GOT3 (cell line): ENCODE data around the gene GRM1.

Experiments
- DNase-seq: peaks from one replicate; lab custom pipeline; 2025; ENCODE audit warnings: mixed read lengths; lab: John Stamatoyannopoulos, UW

The GRM1 gene

DNA sequence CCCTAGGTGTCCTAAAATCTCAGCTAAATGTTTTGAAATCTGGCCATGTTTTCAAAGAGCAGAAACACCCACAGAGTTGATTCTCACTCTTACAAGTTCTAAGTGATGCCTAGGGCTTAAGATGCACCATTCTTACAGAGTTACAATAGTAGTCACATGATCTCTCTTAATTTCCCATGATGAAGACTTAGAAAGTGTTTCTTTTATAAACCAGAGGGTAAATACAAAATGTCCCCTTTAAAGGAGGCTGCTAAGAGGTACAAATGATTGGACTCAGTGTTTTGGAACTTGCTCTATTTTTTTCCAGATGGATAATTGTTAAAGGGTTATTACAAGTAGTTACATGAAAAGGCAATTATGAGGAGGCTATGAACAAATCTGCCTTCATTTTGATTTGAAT lies 244.6 kb downstream of the GRM1 start:
- no peak for DNase-seq

DNA sequence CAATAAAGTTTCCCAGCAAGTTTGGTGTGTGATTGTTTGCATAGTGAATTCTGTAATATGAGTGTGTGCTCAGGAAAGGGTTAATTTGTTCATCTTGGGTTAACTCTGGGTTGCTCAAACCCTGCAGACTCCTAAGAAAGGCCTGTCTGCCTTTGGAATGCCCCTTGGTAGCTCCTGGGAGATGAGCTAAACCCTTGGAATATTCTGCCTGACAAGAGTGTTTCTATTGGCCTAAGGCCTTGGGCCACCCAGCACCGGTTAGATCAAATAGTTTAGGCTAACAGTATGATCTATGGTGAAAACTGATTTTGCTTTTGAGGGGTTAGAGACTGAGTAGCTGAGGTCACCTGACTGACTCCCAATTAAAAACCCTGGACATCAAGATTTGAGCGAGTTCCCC lies 248.3 kb downstream of the GRM1 start:
- DNase-seq = no peak

DNA sequence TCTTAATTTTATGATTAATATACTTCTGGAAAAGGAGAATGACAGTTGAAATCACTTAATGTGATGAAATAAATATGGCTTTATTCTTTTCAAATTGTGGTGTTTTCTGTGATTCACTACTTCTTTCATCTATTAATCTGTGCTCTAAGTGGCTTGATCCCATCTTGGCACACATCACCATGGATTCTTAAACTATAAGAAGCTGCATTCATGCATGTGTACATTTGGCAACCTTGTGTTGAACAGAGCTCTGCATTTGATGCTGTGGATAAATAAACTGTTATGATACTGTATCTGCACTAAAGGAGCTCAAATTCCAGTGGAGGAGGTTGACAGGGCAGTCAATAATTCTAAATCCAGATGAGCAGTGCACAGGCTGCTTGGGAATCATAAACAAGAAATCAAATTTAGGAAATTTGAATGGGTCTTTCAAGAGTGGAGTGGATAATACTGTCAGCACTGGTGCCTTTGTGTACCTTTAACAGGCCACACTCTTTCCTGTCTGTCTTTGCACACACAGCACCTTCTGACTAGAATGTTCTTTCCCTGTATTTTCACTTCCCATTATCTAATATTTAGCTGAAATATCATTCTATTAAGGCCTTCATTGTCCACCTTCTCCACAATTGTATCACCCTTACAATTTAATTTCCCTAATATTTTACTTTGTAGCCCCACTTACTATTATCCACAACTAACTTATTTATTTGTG lies 252.9 kb downstream of the GRM1 start:
- DNase-seq = no peak

DNA sequence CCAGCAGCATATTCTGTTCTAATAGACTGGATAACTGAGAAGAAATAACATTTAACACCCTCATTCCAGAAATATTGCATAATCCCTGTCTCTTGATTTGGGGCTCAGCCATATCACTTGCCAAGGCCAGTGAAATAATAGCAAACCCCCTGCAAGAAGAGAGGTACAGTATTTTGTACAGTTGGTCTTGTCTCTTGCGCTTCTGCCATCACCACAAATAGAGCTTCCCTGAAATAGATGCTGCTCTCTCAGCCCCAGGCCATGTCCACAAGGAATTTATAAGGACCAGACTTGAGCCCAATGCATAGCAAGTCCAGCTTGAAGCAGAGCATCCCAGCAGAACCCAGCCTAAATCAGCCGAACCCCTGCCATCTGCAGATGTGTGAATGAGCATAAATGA lies 254.0 kb downstream of the GRM1 start:
- DNase-seq = no peak

DNA sequence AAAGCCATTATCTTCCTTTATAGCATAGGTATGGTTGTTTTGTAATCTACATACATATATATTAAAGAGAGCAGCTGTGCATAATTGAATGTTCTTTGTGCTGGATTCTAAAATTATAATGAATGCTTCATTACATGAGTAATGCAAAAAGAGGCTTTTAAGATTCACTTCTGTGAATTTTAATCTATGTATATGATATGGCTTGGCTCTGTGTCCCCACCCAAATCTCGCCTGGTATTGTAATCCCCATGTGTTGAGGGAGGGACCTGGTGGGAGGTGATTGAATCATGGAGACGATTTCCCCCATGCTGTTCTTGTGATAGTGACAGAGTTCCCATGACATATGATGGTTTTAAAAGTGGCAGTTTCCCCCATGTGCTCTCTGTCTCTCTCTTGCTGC lies 255.4 kb downstream of the GRM1 start:
- no peak for DNase-seq

GRCh38 chr6:146286961-146287360 lies 258.1 kb downstream of the GRM1 start:
- DNase-seq = no peak

GRCh38 chr6:146287691-146288369 lies 259.0 kb downstream of the GRM1 start:
- no peak for DNase-seq

DNA sequence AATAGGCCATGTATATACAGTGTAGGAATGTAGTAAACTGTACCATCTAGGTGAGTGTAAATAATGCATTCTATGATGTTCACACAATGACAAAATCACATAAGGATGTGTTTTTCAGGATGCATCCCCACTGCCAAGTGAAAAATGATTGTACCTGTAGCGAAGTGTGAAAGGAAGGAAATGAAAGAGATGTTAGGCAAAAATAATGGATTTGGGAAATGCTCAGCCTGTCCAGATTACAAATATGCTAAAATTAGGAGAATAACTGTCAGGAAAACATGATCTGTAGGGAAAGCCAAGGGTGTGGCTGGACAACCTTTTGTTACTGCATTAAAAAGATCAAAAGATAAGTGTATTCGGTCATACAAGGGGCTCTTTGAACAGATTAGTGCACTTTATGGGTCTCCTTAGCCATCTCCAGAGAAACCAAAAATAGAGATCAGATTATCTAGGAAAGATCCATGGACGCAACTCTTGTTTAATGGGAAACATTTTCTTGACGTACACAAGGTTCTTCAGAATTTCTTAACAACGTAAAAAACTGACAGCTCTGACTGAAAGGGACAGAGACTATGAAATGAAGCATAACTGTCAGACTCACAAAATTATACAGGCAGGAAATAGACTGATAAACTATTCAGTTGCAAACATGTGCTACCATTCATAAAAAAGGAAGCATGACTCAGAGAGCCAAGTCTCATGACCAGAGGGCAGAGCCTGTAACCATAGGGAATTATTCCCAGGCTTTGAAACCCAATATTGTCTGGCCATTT lies 261.1 kb downstream of the GRM1 start:
- DNase-seq = no peak

GRCh38 chr6:146290589-146290901 lies 261.7 kb downstream of the GRM1 start:
- DNase-seq = no peak

- no peak for DNase-seq
Observed at GRCh38 chr6:146292506-146292905, 263.6 kb downstream of the GRM1 start.

DNA sequence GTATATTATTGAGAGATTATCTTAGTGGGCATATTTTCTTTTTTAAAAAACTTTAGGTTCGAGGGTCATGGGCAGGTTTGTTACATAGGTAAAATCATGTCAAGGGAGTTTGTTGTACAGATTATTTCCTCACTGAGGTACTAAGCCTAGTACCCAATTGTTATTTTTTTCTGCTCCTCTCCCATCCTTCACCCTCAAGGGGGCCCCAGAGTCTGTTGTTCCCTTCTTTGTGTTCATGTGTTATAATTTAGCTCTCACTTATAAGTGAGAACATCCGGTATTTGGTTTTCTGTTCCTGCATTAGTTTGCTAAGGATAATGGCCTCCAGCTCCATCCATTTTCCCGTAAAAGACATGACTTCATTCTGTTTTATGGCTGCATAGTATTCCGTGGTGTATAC lies 266.8 kb downstream of the GRM1 start:
- DNase-seq = no peak

DNA sequence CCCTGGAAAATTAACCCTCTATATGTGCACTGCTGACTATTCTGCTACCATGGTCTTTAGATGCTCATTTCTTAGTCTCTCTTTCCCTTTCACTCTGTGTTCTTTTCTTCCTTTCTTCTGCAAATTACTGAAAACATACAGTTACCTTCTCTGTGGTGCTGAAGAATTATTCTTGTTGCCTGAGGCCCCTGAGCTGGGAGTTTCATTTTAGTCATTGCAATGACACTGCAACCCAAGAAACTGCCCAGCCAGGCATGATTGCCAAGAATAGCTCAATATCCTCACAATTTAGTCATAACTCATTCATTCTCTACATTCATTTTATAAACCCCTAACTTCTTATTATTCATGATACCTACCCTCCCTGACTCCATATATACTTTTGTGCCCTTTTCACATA lies 269.0 kb downstream of the GRM1 start:
- no peak for DNase-seq

GRCh38 chr6:146300521-146300920 lies 271.7 kb downstream of the GRM1 start:
- DNase-seq = no peak

- no peak for DNase-seq
Observed at GRCh38 chr6:146301764-146302163, 272.9 kb downstream of the GRM1 start.

DNA sequence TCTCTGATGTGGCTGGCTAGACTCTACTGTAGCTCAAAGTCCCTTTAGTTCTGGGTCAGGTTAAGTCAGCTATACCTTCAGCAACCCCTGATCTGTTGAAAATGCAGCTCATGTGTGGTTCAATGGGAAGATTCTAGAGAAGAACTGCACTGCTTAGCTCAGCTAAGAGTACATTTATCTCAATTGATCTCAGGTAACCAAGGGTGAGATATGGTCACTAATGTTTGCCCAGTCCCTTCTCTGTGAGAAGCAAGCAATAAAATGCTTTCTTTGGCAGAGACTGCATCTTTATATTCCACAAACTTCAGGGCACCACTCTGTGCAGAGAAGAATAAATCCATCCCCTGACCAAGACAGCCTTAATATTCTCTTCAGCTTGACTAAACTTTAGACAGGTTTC lies 274.1 kb downstream of the GRM1 start:
- DNase-seq = no peak

DNA sequence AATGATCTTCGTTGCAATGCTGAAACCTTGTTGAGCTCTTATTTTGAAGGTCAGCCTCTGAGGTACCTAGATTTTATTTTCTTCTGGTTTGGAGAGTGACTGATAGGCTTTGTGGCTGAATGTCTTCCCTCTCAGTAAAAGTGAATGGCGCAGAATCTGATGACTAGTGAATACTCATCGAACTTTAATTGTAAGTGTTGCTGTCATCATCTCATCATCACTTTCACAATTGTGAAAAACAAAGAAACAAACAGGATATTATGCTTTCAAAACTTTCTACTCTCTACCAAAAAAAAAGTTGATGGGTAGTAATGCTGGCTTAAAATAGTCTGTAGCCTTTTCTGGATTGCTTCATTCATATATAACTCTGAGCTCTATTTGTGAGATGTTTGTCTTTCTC lies 275.3 kb downstream of the GRM1 start:
- DNase-seq = no peak

DNA sequence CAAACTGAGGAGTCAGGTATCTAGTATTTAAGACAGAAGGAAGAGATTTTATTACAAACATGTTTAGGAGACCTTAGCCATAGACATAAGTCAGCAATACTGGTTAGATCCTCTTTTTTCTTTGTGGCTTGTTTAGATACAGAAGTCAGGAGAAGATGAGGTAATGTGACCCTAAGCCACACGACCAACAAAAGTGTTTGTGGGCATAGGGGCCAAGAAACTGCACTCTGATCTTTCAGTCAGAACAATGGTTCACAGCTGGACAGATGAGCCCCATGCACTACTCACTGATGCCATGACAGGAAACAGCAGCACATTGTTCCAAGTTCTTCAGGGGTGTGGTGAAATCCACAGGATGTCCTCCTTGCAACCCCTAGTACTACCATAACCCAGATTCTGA lies 276.2 kb downstream of the GRM1 start:
- no peak for DNase-seq

- DNase-seq = no peak
Observed at GRCh38 chr6:146305951-146306350, 277.1 kb downstream of the GRM1 start.

- DNase-seq = no peak
Observed at GRCh38 chr6:146310628-146311027, 281.8 kb downstream of the GRM1 start.

- DNase-seq = no peak
Observed at GRCh38 chr6:146311079-146311478, 282.2 kb downstream of the GRM1 start.

DNA sequence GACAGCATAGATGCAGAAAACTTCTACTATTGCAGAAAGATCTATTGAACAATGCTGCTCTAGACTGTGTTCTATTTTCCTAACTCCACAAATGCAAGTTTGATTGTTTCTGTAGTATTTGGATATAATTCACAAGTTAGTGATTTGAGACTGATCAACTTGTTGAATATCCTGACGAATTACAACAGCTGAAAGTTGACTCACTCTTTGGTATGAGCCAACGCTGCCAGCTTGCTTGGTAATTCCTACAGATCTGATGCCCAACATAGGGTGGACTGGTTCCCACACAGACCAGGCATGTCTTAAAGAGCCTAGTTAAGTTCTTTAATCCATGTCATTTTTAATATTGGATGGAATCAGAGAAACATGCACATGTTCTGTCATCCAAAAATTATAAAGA lies 283.7 kb downstream of the GRM1 start:
- no peak for DNase-seq

GRCh38 chr6:146315381-146316174 lies 286.7 kb downstream of the GRM1 start:
- DNase-seq = no peak

- no peak for DNase-seq
Observed at GRCh38 chr6:146316175-146316495, 287.3 kb downstream of the GRM1 start.
